HL-60 (cell line): Measurements from ENCODE around the gene FAM53A.

ENCODE experiments used
- GABPA ChIP-seq: IDR thresholded peaks from 2 replicates; pipeline ENCODE4 v1.6.1; 2012; ENCODE audit warnings: low read depth
- POLR2AphosphoS5 ChIP-seq: IDR thresholded peaks from 2 replicates; pipeline ENCODE4 v1.6.1; 2012; ENCODE audit warnings: low read depth
- SPI1 ChIP-seq: IDR thresholded peaks from 2 replicates; pipeline ENCODE4 v1.6.1; 2012; ENCODE audit warnings: low read depth, mild to moderate bottlenecking, borderline replicate concordance
- TF ChIP-seq, protein P1 (sequence below): IDR thresholded peaks from one replicate; pipeline ENCODE4 v1.5.1; 2011; ENCODE audit warnings: low read length, control low read depth, inconsistent platforms; ENCODE audit not compliant: insufficient read depth
- TF ChIP-seq, protein P2 (sequence below): IDR thresholded peaks from 2 replicates; pipeline ENCODE4 v1.6.1; 2012; ENCODE audit warnings: low read depth; ENCODE audit not compliant: insufficient replicate concordance

DNA sequence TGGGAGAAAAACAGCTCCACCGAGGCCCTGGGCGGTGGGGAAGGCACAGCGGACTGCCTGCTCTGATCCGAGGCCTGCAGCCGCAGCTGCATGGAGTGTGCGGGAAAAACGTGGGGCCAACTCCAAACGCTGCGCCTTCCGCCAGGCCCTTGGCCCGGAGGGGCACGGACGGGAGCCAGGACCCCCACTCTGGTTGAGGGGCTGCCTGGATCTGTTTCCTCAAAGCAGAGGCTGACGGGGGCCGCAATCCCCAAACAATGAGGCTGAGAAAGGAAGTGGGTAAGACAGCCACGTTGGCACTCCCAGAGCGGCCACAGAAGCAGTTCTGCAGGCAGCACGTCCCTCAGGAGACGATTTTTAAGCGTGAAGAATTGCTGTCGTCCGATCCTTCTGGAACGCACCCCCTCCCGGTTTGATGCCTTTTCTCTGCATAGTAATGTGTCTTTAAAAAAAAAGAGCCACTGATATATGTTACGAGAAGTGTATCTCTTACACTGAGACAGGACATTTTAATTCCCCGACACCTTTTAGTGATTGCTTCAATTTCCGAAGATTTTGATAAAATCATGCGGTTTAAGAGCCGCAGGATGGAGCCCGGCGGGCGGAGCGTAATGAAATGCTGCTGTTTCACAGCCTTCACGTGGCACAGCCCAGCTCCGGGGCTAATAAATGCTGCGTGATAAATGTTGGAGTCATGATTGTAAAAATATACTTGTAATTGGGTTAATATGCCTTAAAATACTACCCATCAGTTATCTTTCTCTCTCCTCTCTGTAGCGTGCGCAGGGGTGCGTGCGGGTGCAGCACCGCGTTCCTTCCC, 85.7 kb downstream of the FAM53A start:
- TF ChIP-seq, protein P1, sequence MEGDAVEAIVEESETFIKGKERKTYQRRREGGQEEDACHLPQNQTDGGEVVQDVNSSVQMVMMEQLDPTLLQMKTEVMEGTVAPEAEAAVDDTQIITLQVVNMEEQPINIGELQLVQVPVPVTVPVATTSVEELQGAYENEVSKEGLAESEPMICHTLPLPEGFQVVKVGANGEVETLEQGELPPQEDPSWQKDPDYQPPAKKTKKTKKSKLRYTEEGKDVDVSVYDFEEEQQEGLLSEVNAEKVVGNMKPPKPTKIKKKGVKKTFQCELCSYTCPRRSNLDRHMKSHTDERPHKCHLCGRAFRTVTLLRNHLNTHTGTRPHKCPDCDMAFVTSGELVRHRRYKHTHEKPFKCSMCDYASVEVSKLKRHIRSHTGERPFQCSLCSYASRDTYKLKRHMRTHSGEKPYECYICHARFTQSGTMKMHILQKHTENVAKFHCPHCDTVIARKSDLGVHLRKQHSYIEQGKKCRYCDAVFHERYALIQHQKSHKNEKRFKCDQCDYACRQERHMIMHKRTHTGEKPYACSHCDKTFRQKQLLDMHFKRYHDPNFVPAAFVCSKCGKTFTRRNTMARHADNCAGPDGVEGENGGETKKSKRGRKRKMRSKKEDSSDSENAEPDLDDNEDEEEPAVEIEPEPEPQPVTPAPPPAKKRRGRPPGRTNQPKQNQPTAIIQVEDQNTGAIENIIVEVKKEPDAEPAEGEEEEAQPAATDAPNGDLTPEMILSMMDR = no peak
- TF ChIP-seq POLR2AphosphoS5 (no peak), GABPA (no peak), SPI1 (no peak)
- TF ChIP-seq, protein P2, sequence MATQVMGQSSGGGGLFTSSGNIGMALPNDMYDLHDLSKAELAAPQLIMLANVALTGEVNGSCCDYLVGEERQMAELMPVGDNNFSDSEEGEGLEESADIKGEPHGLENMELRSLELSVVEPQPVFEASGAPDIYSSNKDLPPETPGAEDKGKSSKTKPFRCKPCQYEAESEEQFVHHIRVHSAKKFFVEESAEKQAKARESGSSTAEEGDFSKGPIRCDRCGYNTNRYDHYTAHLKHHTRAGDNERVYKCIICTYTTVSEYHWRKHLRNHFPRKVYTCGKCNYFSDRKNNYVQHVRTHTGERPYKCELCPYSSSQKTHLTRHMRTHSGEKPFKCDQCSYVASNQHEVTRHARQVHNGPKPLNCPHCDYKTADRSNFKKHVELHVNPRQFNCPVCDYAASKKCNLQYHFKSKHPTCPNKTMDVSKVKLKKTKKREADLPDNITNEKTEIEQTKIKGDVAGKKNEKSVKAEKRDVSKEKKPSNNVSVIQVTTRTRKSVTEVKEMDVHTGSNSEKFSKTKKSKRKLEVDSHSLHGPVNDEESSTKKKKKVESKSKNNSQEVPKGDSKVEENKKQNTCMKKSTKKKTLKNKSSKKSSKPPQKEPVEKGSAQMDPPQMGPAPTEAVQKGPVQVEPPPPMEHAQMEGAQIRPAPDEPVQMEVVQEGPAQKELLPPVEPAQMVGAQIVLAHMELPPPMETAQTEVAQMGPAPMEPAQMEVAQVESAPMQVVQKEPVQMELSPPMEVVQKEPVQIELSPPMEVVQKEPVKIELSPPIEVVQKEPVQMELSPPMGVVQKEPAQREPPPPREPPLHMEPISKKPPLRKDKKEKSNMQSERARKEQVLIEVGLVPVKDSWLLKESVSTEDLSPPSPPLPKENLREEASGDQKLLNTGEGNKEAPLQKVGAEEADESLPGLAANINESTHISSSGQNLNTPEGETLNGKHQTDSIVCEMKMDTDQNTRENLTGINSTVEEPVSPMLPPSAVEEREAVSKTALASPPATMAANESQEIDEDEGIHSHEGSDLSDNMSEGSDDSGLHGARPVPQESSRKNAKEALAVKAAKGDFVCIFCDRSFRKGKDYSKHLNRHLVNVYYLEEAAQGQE = no peak
